HEK293T (cell line): ENCODE results near the gene ERG.

Experiments
- ARNT ChIP-seq: fragments of 450-650 bp; IDR thresholded peaks from 2 replicates; pipeline ENCODE4 v1.6.1; 2017; ENCODE audit warnings: mild to moderate bottlenecking
- BHLHE40 ChIP-seq: fragments of 450-650 bp; IDR thresholded peaks from 2 replicates; pipeline ENCODE4 v1.6.1; 2016; ENCODE audit warnings: mild to moderate bottlenecking, moderate library complexity, borderline replicate concordance
- ELF4 ChIP-seq: fragments of 450-650 bp; IDR thresholded peaks from 2 replicates; pipeline ENCODE4 v1.6.1; 2017; ENCODE audit warnings: antibody characterized with exemption
- FOXA1 ChIP-seq: fragments of 450-650 bp; IDR thresholded peaks from 2 replicates; pipeline ENCODE4 v1.6.1; 2016; ENCODE audit warnings: mild to moderate bottlenecking
- FOXM1 ChIP-seq: fragments of 450-650 bp; IDR thresholded peaks from 2 replicates; pipeline ENCODE4 v1.6.1; 2017; ENCODE audit warnings: mild to moderate bottlenecking, borderline replicate concordance
- HDGF ChIP-seq: fragments of 450-650 bp; IDR thresholded peaks from 2 replicates; pipeline ENCODE4 v1.6.1; 2017; ENCODE audit warnings: antibody characterized with exemption, borderline replicate concordance
- NFRKB ChIP-seq: fragments of 450-650 bp; IDR thresholded peaks from 2 replicates; pipeline ENCODE4 v1.6.1; 2016; ENCODE audit warnings: mild to moderate bottlenecking, moderate library complexity
- SP1 ChIP-seq: fragments of 450-650 bp; IDR thresholded peaks from 2 replicates; pipeline ENCODE4 v1.6.1; 2017
- TARDBP ChIP-seq: fragments of 450-650 bp; IDR thresholded peaks from 2 replicates; pipeline ENCODE4 v1.6.1; 2016
- TF ChIP-seq, protein P1 (sequence below): fragments of 450-650 bp; IDR thresholded peaks from 2 replicates; pipeline ENCODE4 v1.6.1; 2016

GRCh38 chr21:38443110-38443509 lies 55.2 kb downstream of the ERG start:
- TF ChIP-seq BHLHE40 (no peak), TARDBP (no peak), FOXM1 (no peak), NFRKB (no peak), HDGF (no peak), SP1 (no peak), ELF4 (no peak), ARNT (no peak), FOXA1 (no peak)
- TF ChIP-seq, protein P1, sequence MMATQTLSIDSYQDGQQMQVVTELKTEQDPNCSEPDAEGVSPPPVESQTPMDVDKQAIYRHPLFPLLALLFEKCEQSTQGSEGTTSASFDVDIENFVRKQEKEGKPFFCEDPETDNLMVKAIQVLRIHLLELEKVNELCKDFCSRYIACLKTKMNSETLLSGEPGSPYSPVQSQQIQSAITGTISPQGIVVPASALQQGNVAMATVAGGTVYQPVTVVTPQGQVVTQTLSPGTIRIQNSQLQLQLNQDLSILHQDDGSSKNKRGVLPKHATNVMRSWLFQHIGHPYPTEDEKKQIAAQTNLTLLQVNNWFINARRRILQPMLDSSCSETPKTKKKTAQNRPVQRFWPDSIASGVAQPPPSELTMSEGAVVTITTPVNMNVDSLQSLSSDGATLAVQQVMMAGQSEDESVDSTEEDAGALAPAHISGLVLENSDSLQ: no peak
